GF-D8 (cell line): Measurements from ENCODE around the gene CACNG7.

Experiments used
- DNase-seq: peaks from one replicate; lab custom pipeline; 2025; lab: John Stamatoyannopoulos, UW

Gene CACNG7

GRCh38 chr19:53957448-53958167, 48.5 kb downstream of the CACNG7 start:
- no peak for DNase-seq

- DNase-seq = no peak
Observed at GRCh38 chr19:53958168-53958571, 49.1 kb downstream of the CACNG7 start.

- no peak for DNase-seq
Observed at GRCh38 chr19:53958823-53959757, 50.0 kb downstream of the CACNG7 start.

- no peak for DNase-seq
Observed at GRCh38 chr19:53960187-53960586, 51.1 kb downstream of the CACNG7 start.

GRCh38 chr19:53960886-53961285, 51.8 kb downstream of the CACNG7 start:
- DNase-seq = no peak

- DNase-seq = no peak
Observed at GRCh38 chr19:53961523-53962356, 52.7 kb downstream of the CACNG7 start.

GRCh38 chr19:53962887-53963431, 53.9 kb downstream of the CACNG7 start, which contains the start of gene CACNG8:
TSS of gene CACNG8 (plus strand) at chr19:53962937.
- DNase-seq = no peak

GRCh38 chr19:53965091-53965490, 56.0 kb downstream of the CACNG7 start:
- DNase-seq = no peak

GRCh38 chr19:53966931-53967330, 57.9 kb downstream of the CACNG7 start:
- DNase-seq = no peak

GRCh38 chr19:53969366-53969765, 60.3 kb downstream of the CACNG7 start:
- no peak for DNase-seq

GRCh38 chr19:53971673-53972072, 62.6 kb downstream of the CACNG7 start:
- DNase-seq = no peak

- DNase-seq = peak; percentile 45
Observed at GRCh38 chr19:53977429-53977990, 68.4 kb downstream of the CACNG7 start.

- peak; percentile 5 for DNase-seq
Observed at GRCh38 chr19:53977991-53978731, 69.1 kb downstream of the CACNG7 start.

- DNase-seq = no peak
Observed at GRCh38 chr19:53978975-53979801, 70.1 kb downstream of the CACNG7 start.

GRCh38 chr19:53980539-53981375, 71.7 kb downstream of the CACNG7 start:
- DNase-seq = no peak

GRCh38 chr19:53981376-53981951, 72.4 kb downstream of the CACNG7 start:
- DNase-seq = no peak

GRCh38 chr19:53982001-53982451, 72.9 kb downstream of the CACNG7 start:
- no peak for DNase-seq

GRCh38 chr19:53982611-53983010, 73.5 kb downstream of the CACNG7 start:
- no peak for DNase-seq
